Stomach (tissue), 4 donors: ENCODE data around the gene TMEM132D.

Experiments
- EP300 ChIP-seq: sonication (generic); formaldehyde crosslinking; IDR thresholded peaks from one replicate; pipeline ENCODE4 v1.6.1; 2017; ENCODE audit warnings: antibody characterized with exemption
- TF ChIP-seq, protein P1 (sequence below), 7 experiments: fragments of 450-650 bp in 4 of 7; fragments of 200-600 bp in 3 of 7; sonication (generic) in 3 of 7; IDR thresholded peaks; one replicate each; pipeline ENCODE4 v1.5.1; 2016 to 2019; ENCODE audit warnings: antibody characterized with exemption in 7 of 7, control low read depth in 2 of 7, mild to moderate bottlenecking in 1 of 7

DNA sequence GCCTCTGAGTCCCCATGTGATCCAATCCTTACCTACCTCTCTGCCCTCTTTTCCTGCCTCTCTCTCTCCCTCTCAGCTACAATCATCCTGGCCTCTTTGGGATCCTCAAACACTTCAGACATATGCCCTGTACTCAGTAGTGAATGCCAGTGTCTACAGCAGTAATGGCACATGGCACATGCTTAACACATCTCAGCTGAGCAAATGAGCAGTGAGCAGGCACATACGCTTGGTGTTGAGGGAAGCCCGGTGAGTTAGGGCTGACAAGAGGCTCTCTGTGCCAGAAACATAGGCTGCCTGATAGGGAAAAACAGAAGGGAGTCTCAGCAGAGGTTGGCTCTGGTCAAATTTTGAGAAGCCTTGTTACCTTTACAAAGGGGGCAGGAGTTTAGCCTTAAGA is 409.1 kb downstream of the TMEM132D start:
- no peak for TF ChIP-seq EP300
- TF ChIP-seq, protein P1, sequence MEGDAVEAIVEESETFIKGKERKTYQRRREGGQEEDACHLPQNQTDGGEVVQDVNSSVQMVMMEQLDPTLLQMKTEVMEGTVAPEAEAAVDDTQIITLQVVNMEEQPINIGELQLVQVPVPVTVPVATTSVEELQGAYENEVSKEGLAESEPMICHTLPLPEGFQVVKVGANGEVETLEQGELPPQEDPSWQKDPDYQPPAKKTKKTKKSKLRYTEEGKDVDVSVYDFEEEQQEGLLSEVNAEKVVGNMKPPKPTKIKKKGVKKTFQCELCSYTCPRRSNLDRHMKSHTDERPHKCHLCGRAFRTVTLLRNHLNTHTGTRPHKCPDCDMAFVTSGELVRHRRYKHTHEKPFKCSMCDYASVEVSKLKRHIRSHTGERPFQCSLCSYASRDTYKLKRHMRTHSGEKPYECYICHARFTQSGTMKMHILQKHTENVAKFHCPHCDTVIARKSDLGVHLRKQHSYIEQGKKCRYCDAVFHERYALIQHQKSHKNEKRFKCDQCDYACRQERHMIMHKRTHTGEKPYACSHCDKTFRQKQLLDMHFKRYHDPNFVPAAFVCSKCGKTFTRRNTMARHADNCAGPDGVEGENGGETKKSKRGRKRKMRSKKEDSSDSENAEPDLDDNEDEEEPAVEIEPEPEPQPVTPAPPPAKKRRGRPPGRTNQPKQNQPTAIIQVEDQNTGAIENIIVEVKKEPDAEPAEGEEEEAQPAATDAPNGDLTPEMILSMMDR (IDR thresholded peaks at IDR 0.05): no peak
